ENCODE results near the gene ATP10D. TPM values are rescaled to one million over a fixed set of nuclear protein-coding genes. Genes with fewer than 3 reads are reported as not detected.
"Not testable (repeated sequence)": the region's sequence is repeated elsewhere in the genome, so short reads cannot be mapped to it uniquely, and the experiment has no call there.

ATP10D gene
- total and polyA plus RNA-seq, 12 donors, result 3.8 to 70.0 (median 22.6) TPM

DNA sequence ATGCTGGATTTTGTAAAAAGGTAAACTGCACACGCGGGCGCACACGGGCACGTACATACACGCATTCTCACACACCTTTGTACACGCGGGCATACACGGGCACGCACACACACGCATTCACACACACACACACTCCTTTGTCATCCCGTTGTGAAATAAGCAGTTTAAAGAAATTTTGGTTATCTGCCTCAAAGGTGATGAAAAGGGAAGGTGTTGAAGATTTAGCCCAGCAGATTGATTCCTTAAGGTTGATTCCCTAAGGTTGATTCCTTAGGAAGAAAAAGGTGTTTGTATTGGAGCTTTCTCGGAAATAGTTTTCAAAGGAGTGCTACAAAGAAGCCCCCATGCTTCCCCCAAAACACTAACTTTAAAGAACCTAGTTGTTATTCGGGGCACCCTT is 693 bp downstream of the ATP10D start:
- peaks cover 0 to 7% (median 0%) of the 10 kb centered on the region in 3 donors for H3K9me3 ChIP-seq (replicated peaks in 1 of 3)
- peak overlapping the region; percentile 50 to 97 (median 93) for H3K27ac ChIP-seq
- H3K36me3 ChIP-seq (replicated peaks in 1 of 2), result no peaks in the 10 kb centered on the region
- H3K27me3 ChIP-seq, result no peaks in the 10 kb centered on the region
- no peak for DNase-seq
- TF ChIP-seq POLR2A (IDR thresholded peaks at IDR 0.05), result no peak
- TF ChIP-seq, protein P1, sequence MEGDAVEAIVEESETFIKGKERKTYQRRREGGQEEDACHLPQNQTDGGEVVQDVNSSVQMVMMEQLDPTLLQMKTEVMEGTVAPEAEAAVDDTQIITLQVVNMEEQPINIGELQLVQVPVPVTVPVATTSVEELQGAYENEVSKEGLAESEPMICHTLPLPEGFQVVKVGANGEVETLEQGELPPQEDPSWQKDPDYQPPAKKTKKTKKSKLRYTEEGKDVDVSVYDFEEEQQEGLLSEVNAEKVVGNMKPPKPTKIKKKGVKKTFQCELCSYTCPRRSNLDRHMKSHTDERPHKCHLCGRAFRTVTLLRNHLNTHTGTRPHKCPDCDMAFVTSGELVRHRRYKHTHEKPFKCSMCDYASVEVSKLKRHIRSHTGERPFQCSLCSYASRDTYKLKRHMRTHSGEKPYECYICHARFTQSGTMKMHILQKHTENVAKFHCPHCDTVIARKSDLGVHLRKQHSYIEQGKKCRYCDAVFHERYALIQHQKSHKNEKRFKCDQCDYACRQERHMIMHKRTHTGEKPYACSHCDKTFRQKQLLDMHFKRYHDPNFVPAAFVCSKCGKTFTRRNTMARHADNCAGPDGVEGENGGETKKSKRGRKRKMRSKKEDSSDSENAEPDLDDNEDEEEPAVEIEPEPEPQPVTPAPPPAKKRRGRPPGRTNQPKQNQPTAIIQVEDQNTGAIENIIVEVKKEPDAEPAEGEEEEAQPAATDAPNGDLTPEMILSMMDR (IDR thresholded peaks at IDR 0.05), result no peak
- 0 to 1% (median 1%) methylated on average over 14 of the region's 14 CpGs for WGBS, 4 donors
- peaks cover 10 to 16% of the 10 kb centered on the region in 2 donors for H3K4me1 ChIP-seq (replicated peaks in 1 of 2)
- intact Hi-C loops (cut with DNase I), result loop anchor here (10.0 kb wide), 1 partner anchor 79 kb away; no protein-coding TSS in a partner anchor
- peak overlapping the region in 3 of 4 donors; percentile 15 to 61 (median 53) for H3K4me3 ChIP-seq

DNA sequence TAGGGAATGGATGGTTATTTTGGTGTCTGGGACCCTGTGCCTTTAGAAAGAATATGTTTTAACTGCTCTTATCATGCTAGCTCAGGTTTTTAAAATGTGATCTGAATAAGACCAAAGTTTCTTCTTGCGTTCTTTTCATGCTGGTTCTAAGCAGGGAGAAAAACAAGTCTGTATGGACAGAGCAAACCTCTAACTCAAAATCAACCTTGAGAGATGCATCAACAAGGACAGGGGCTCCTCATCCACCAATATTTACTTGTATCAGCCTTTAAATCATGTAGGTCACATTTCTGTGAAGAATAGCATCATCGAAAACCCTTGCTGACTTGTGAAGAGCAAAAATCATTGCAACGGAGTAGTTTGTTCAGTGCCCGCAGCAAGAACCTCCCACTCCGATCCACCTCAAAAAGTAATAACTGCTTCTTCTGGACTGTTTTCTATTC is 1.2 kb downstream of the ATP10D start:
- no peak for DNase-seq
- Histone ChIP-seq H3K4me3 (peak overlapping the region in 3 of 4 donors; percentile 15 to 61 (median 53)), H3K27me3 (no peaks in the 10 kb centered on the region), H3K4me1 (replicated peaks in 1 of 2) (peaks cover 10 to 19% of the 10 kb centered on the region in 2 donors), H3K36me3 (replicated peaks in 1 of 2) (no peaks in the 10 kb centered on the region), H3K9me3 (replicated peaks in 1 of 3) (peaks cover 0 to 7% (median 0%) of the 10 kb centered on the region in 3 donors), H3K27ac (peak overlapping the region in 4 of 5 donors; percentile 80 to 97 (median 94))
- intact Hi-C loops (cut with DNase I), result loop anchor here (10.0 kb wide), 1 partner anchor 79 kb away; no protein-coding TSS in a partner anchor
- TF ChIP-seq POLR2A (IDR thresholded peaks at IDR 0.05), result peak in 1 of 2 donors; percentile 17
- TF ChIP-seq, protein P1 (IDR thresholded peaks at IDR 0.05), result no peak
- WGBS, 4 donors, result 13 to 24% (median 19%) methylated on average over 5 of the region's 5 CpGs

DNA sequence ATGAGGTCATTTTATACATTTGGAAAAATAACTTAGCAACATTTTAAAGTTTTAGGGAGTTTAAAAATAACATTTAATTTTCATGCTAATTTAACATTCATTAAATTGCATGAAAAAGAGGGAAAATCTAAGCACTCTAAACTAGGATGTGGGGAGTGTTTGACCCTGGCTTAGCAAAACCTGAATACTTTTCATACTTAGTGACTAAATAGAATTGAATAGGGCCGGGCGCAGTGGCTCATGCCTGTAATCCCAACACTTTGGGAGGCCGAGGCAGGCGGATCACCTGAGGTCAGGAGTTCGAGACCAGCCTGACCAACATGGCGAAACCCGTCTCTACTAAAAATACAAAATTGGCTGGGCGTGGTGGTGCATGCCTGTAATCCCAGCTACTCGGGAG is 1.7 kb downstream of the ATP10D start:
- 80 to 91% (median 90%) methylated on average over 8 to 9 of the region's 9 CpGs for WGBS, 4 donors
- intact Hi-C loops (cut with DNase I), result loop anchor here (10.0 kb wide), 1 partner anchor 78 kb away; no protein-coding TSS in a partner anchor
- H3K4me1 ChIP-seq (replicated peaks in 1 of 2), result peaks cover 10 to 19% of the 10 kb centered on the region in 2 donors
- H3K4me3 ChIP-seq, result peak overlapping the region in 1 of 4 donors; percentile 61
- peak overlapping the region in 3 of 5 donors; percentile 93 to 97 (median 95) for H3K27ac ChIP-seq
- not testable (repeated sequence) for DNase-seq; H3K9me3 ChIP-seq (replicated peaks in 1 of 3); H3K36me3 ChIP-seq (replicated peaks in 1 of 2); H3K27me3 ChIP-seq

DNA sequence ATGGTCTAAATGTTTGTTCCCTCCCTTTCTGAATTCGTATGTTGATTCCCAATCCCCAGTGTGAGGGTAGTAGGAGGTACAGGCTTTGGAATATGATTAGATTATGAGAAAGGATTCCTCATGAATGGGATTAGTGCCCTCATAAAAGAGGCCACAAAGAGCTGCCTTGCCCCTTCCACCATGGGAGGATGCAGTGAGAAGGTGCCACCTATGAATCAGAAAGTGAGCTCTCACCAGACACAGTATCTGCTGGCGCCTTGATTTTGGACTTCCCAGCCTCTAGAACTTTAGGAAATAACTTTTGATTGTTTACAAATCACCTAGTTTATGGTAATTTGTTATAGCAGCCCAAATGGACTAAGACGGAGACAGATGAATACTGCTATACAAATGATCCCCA is 3.6 kb downstream of the ATP10D start:
- Histone ChIP-seq H3K4me1 (replicated peaks in 1 of 2) (peaks cover 10 to 24% of the 10 kb centered on the region in 2 donors), H3K27me3 (no peaks in the 10 kb centered on the region), H3K4me3 (no peak overlapping the region), H3K36me3 (replicated peaks in 1 of 2) (no peaks in the 10 kb centered on the region), H3K27ac (no peak overlapping the region), H3K9me3 (replicated peaks in 1 of 3) (peaks cover 0 to 7% (median 0%) of the 10 kb centered on the region in 3 donors)
- DNase-seq, result no peak
- 42 to 63% (median 53%) methylated on average over 3 of the region's 3 CpGs for WGBS, 4 donors
- intact Hi-C loops (cut with DNase I), result loop anchor here (10.0 kb wide), 1 partner anchor 76 kb away; no protein-coding TSS in a partner anchor
- TF ChIP-seq POLR2A (IDR thresholded peaks at IDR 0.05), result no peak
- TF ChIP-seq, protein P1 (IDR thresholded peaks at IDR 0.05), result no peak

DNA sequence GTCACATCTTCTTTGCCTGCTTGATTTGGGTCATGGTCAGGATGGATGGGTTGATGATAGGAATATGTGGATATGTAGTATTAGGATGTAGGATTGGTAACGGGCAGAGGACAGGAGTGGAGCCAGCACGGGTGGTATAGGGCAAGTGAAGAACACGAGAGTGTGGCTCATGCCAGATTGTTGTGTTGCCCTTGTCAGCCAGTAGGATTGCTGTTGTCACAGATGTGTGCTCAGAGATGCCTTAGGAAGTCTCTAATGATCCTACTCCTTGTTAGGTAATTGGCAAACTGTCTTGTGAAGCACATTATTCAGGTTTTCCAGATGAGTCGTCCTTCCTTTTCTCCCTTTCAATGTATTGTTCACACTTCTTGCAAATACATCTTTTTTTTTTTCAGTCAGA is 5.5 kb downstream of the ATP10D start:
- Histone ChIP-seq H3K27ac (peak overlapping the region in 1 of 5 donors; percentile 17), H3K4me1 (replicated peaks in 1 of 2) (peaks cover 10 to 29% of the 10 kb centered on the region in 2 donors), H3K9me3 (replicated peaks in 1 of 3) (peaks cover 0 to 7% (median 0%) of the 10 kb centered on the region in 3 donors), H3K36me3 (replicated peaks in 1 of 2) (no peaks in the 10 kb centered on the region), H3K27me3 (no peaks in the 10 kb centered on the region), H3K4me3 (no peak overlapping the region)
- DNase-seq, result peak in 4 of 7 donors; percentile 23 to 38 (median 34)
- intact Hi-C loops (cut with DNase I), result no loop called here
- no peak for TF ChIP-seq POLR2A (IDR thresholded peaks at IDR 0.05)
- TF ChIP-seq, protein P1 (IDR thresholded peaks at IDR 0.05), result peak in 5 of 6 experiments; percentile 25 to 48 (median 40)
- 52 to 72% (median 59%) methylated on average over 4 of the region's 4 CpGs for WGBS, 4 donors
